ENCODE results near the gene IGSF22. TPM values are rescaled to one million over a fixed set of nuclear protein-coding genes. Genes with fewer than 3 reads are reported as not detected.

IGSF22 gene
- total and polyA plus RNA-seq, 2 of the 8 experiments (the other 6 are each of a cell fraction or from before 2014, with no cell fraction given), result 0.14 TPM; not detected in 1

DNA sequence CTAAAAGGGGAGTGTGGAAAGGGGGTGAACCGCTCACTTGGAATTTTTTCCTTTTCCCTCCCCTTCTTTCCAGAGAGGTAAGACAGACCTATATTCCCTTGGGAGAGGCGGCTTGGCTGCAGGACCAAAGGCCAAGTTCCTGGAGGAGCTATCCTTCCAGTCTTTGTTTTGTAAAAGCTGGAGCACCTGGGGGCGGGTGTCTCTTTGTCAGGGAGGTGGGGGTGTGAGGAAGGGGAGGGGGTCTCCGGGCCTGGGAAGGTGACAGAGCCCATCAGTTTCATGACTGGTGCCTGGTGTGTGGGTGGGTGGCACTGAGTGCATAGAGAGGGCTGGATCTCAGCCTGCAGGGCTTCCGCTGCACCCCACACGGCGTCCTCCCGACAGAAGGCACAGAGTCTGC is 47.1 kb upstream of the IGSF22 start:
- no peak overlapping the region for H4K8ac ChIP-seq (ENCODE audit: extremely low read depth, insufficient read depth, low read length)
- no peak overlapping the region for H3K9ac ChIP-seq (replicated peaks in 1 of 4; ENCODE audit: extremely low read depth in 1 of 4, low read depth in 3 of 4, low read length in 3 of 4)
- no peaks in the 10 kb centered on the region for H3K9me3 ChIP-seq (ENCODE audit: insufficient read depth in 2 of 2, low read depth in 1 of 2, low read length in 1 of 2)
- H3K4me2 ChIP-seq (ENCODE audit: insufficient read depth in 1 of 2, low read depth in 2 of 2, low read length in 2 of 2), result peak overlapping the region; percentile 13 to 19; a peak in 1 of 4 replicates
- H2AK5ac ChIP-seq (ENCODE audit: low read depth, low read length), result no peak overlapping the region
- H3K79me2 ChIP-seq (ENCODE audit: control insufficient read depth in 1 of 2, insufficient read depth in 2 of 2, low read length in 2 of 2), result no peaks in the 10 kb centered on the region
- no peak overlapping the region; a peak in 1 of 8 replicates for H3K4me3 ChIP-seq (ENCODE audit: extremely low read depth in 1 of 4, insufficient read depth in 2 of 4, low read depth in 3 of 4, low read length in 4 of 4)
- no peak overlapping the region for H2BK120ac ChIP-seq (replicated peaks; ENCODE audit: low read depth, low read length)
- no peak for FAIRE-seq
- H2BK12ac ChIP-seq (ENCODE audit: low read depth, low read length), result 0 out of 2 replicates have a peak overlapping the region, but pooled peaks have one; percentile 60
- peak in 1 of 2 experiments; percentile 54 for DNase-seq (ENCODE audit: low read depth in 1 of 2, low spot score in 2 of 2)
- H2BK5ac ChIP-seq (ENCODE audit: low read depth, low read length), result peak overlapping the region; percentile 45; the same call in 1 of the 2 replicates
- H4K20me1 ChIP-seq (replicated peaks in 1 of 2; ENCODE audit: control insufficient read depth in 1 of 2, insufficient read depth in 2 of 2, low read length in 2 of 2), result no peaks in the 10 kb centered on the region
- H4K91ac ChIP-seq (replicated peaks; ENCODE audit: insufficient read length, low read length), result peak overlapping the region; percentile 61
- H3K23ac ChIP-seq (ENCODE audit: insufficient read length), result no peak overlapping the region
- H4K5ac ChIP-seq (ENCODE audit: insufficient read length, low read depth, low read length), result no peak overlapping the region
- H3K79me1 ChIP-seq (ENCODE audit: low read depth, low read length), result no peaks in the 10 kb centered on the region
- H2AFZ ChIP-seq (ENCODE audit: low read length), result no peak overlapping the region
- no peak overlapping the region for H2BK15ac ChIP-seq (ENCODE audit: low read length)
- H3K56ac ChIP-seq (replicated peaks; ENCODE audit: insufficient read length, low read depth, low read length), result no peak overlapping the region
- peaks cover 0 to 20% (median 8%) of the 10 kb centered on the region in 4 experiments; a peak in 5 of 7 replicates for H3K4me1 ChIP-seq (replicated peaks in 1 of 4; ENCODE audit: control insufficient read depth in 3 of 4, insufficient read depth in 4 of 4, low read length in 3 of 4)
- ChIA-PET POLR2A (ENCODE audit: partially characterized antibody) (no interaction called here), CTCF (ENCODE audit: partially characterized antibody) (interaction anchor here (0.6 to 12.1 kb wide), 7 partner anchors 11 to 306 kb away, joined by 3 to 363 read pairs (median 5); partner anchors contain the start of gene PTPN5)
- H3K23me2 ChIP-seq (ENCODE audit: low read depth, low read length), result no peaks in the 10 kb centered on the region
- H3K27me3 ChIP-seq (replicated peaks in 1 of 4; ENCODE audit: control insufficient read depth in 3 of 4, extremely low read depth in 1 of 4, insufficient read depth in 3 of 4, low read length in 3 of 4), result 0 out of 7 replicates have a peak, but pooled peaks cover 0 to 3% (median 0%) of the 10 kb centered on the region in 4 experiments
- H3K4ac ChIP-seq (replicated peaks; ENCODE audit: insufficient read length, low read depth, low read length), result no peak overlapping the region
- no peak overlapping the region for H3K14ac ChIP-seq (ENCODE audit: insufficient read length)
- 67% methylated on average over 5 of the region's 8 CpGs; no CpG with 5 or more reads in 1 of the 2 experiments for WGBS, 2 experiments (ENCODE audit: extremely low coverage in 1 of 2, insufficient coverage in 1 of 2, insufficient read length in 1 of 2, insufficient replicate concordance in 2 of 2, low coverage in 1 of 2, low lambda C conversion rate in 2 of 2, missing lambda C conversion rate in 1 of 2)
- no peak overlapping the region; the same call in none of the 2 replicates for H3K18ac ChIP-seq (ENCODE audit: extremely low read depth, low read length)
- H2BK20ac ChIP-seq (ENCODE audit: low read length), result no peak overlapping the region
- no peaks in the 10 kb centered on the region for H3K36me3 ChIP-seq (ENCODE audit: control insufficient read depth in 2 of 4, insufficient read depth in 4 of 4, low read length in 3 of 4)
- no peak overlapping the region for H3K27ac ChIP-seq (ENCODE audit: low read depth, low read length)
- no peak for TF ChIP-seq RXRA (IDR thresholded peaks at IDR 0.05; ENCODE audit: insufficient read depth, low read depth, low read length)
- TF ChIP-seq RAD21 (IDR thresholded peaks at IDR 0.05 in 1 of 2, conservative IDR thresholded peaks at IDR 0.05 in 1 of 2; ENCODE audit: low read depth in 2 of 2, low read length in 2 of 2), result no peak
- TF ChIP-seq TAF1 (IDR thresholded peaks at IDR 0.05; ENCODE audit: low read depth, low read length), result no peak
- TF ChIP-seq FOSL1 (IDR thresholded peaks at IDR 0.05; ENCODE audit: insufficient read depth, low read depth, low read length), result no peak
- no peak for TF ChIP-seq SUZ12 (IDR thresholded peaks at IDR 0.05; ENCODE audit: low read length)
- TF ChIP-seq ASH2L (IDR thresholded peaks at IDR 0.05; ENCODE audit: low read length), result no peak
